MCF 10A (cell line): ENCODE measurements around the gene ARL14EP. TPM values are rescaled to one million over a fixed set of nuclear protein-coding genes. Genes with fewer than 3 reads are reported as not detected.
A peak's percentile ranks its signal among the peaks of the same experiment; 100 is the strongest.

Experiments used
- BruUV-seq: library from RNA; stranded (reverse); fragments of 400-500 nt; replicated peaks from 2 replicates; lab custom pipeline; 2021; lab: Mats Ljungman, UMichigan
- CTCF ChIA-PET: fragments of 300-600 bp; sonication (Branson Sonifier 250); formaldehyde crosslinking; extraction: SDS; loops from one replicate; lab custom pipeline; 2021; ENCODE audit warnings: antibody characterized with exemption, inconsistent platforms; lab: Yijun Ruan, JAX
- POLR2A ChIA-PET: fragments of 300-600, 350-650 bp; sonication (Branson Sonifier 250); formaldehyde crosslinking; extraction: SDS; loops from one replicate; lab custom pipeline; 2020; ENCODE audit warnings: antibody characterized with exemption, inconsistent platforms; lab: Yijun Ruan, JAX
- DNase-seq: peaks from one replicate; pipeline ENCODE4 v3.0.0-alpha.2; 2018; ENCODE audit not compliant: unreplicated experiment
- H3K27ac Mint-ChIP-seq: one replicate; pipeline ENCODE4 v1.8.0; 2022; ENCODE audit warnings: mild to moderate bottlenecking, low read depth, mixed read lengths; ENCODE audit not compliant: unreplicated experiment
- H3K27me3 Mint-ChIP-seq: one replicate; pipeline ENCODE4 v1.8.0; 2022; ENCODE audit warnings: mixed read lengths; ENCODE audit not compliant: insufficient read depth, unreplicated experiment
- H3K36me3 Mint-ChIP-seq: one replicate; pipeline ENCODE4 v1.8.0; 2022; ENCODE audit warnings: mild to moderate bottlenecking, moderate library complexity, mixed read lengths; ENCODE audit not compliant: insufficient read depth, unreplicated experiment
- H3K4me1 Mint-ChIP-seq: one replicate; pipeline ENCODE4 v1.8.0; 2022; ENCODE audit warnings: mixed read lengths; ENCODE audit not compliant: insufficient read depth, unreplicated experiment
- H3K4me3 Mint-ChIP-seq: one replicate; pipeline ENCODE4 v1.8.0; 2022; ENCODE audit warnings: mild to moderate bottlenecking, moderate library complexity, mixed read lengths; ENCODE audit not compliant: unreplicated experiment
- H3K9me3 Mint-ChIP-seq: one replicate; pipeline ENCODE4 v1.8.0; 2022; ENCODE audit warnings: mixed read lengths; ENCODE audit not compliant: unreplicated experiment
- CTCF ChIP-seq: fragments of 200-600 bp; IDR thresholded peaks from one replicate; pipeline ENCODE4 v1.8.0; 2022; ENCODE audit warnings: antibody characterized with exemption, mild to moderate bottlenecking; ENCODE audit not compliant: unreplicated experiment
- intact Hi-C: fragments of 100-400 bp; cut with micrococcal nuclease; formaldehyde crosslinking; loops from 2 replicates; pipeline ENCODE4 v1.14.1; 2022
- total RNA-seq: library from RNA; stranded (reverse); gene quantifications from 2 replicates; pipeline ENCODE4 v1.2.3, GENCODE V29; 2022

ARL14EP gene
- total RNA-seq, 1 experiment from 2014 or later: 28.4 TPM

- H3K9me3 Mint-ChIP-seq: no peaks in the 10 kb centered on the region
- H3K27ac Mint-ChIP-seq: no peak overlapping the region
- CTCF ChIA-PET: interaction anchor here (1.5 to 1.7 kb wide), 3 partner anchors 9 to 558 kb away, joined by 4 to 5 read pairs (median 4); no protein-coding TSS in a partner anchor
- intact Hi-C loops: no loop called here
- no peak for DNase-seq
- H3K27me3 Mint-ChIP-seq: peaks cover 86% of the 10 kb centered on the region
- POLR2A ChIA-PET: interaction anchor here (0.6 kb wide), 1 partner anchor 16 kb away, joined by 3 read pairs; no protein-coding TSS in a partner anchor
- no peaks in the 10 kb centered on the region for H3K4me1 Mint-ChIP-seq
- H3K4me3 Mint-ChIP-seq: no peak overlapping the region
- BruUV-seq: no TSS peak
- TF ChIP-seq CTCF: no peak
- H3K36me3 Mint-ChIP-seq: no peaks in the 10 kb centered on the region
Observed at GRCh38 chr11:30357872-30358271, 35.0 kb downstream of the ARL14EP start.

- Mint-ChIP-seq H3K27me3 (peaks cover 79% of the 10 kb centered on the region), H3K36me3 (no peaks in the 10 kb centered on the region), H3K27ac (no peak overlapping the region), H3K4me3 (no peak overlapping the region), H3K4me1 (no peaks in the 10 kb centered on the region), H3K9me3 (no peaks in the 10 kb centered on the region)
- ChIA-PET POLR2A (no interaction called here), CTCF (interaction anchor here (1.6 kb wide), 1 partner anchor 9 kb away, joined by 4 read pairs; no protein-coding TSS in a partner anchor)
- intact Hi-C loops: no loop called here
- DNase-seq: no peak
- TF ChIP-seq CTCF: no peak
- no TSS peak for BruUV-seq
Observed at GRCh38 chr11:30358536-30358935, 35.6 kb downstream of the ARL14EP start.

GRCh38 chr11:30360741-30361140 is 37.8 kb downstream of the ARL14EP start:
- no TSS peak for BruUV-seq
- POLR2A ChIA-PET: interaction anchor here (0.6 to 1.8 kb wide), 5 partner anchors 17 to 965 kb away, joined by 3 to 9 read pairs (median 5); partner anchors contain the start of gene ARL14EP
- DNase-seq: peak; percentile 26

More at GRCh38 chr11:30360741-30361140, 37.8 kb downstream of the ARL14EP start:
- intact Hi-C loops: no loop called here
- H3K27ac Mint-ChIP-seq: no peak overlapping the region
- CTCF ChIA-PET: interaction anchor here (0.6 to 1.1 kb wide), 3 partner anchors 14 to 553 kb away, joined by 3 to 4 read pairs (median 3); no protein-coding TSS in a partner anchor
- no peaks in the 10 kb centered on the region for H3K4me1 Mint-ChIP-seq
- no peaks in the 10 kb centered on the region for H3K36me3 Mint-ChIP-seq
- no peak for TF ChIP-seq CTCF
- H3K4me3 Mint-ChIP-seq: no peak overlapping the region
- no peaks in the 10 kb centered on the region for H3K9me3 Mint-ChIP-seq
- H3K27me3 Mint-ChIP-seq: peaks cover 75% of the 10 kb centered on the region
